Activated CD8-positive, alpha-beta memory T cell treated with anti-CD3 and anti-CD28 coated beads, Interleukin-2, amount 50 U/mL, for 4 hours (primary cell): ENCODE data around the gene RBFOX2.
"Not testable (repeated sequence)": the region's sequence is repeated elsewhere in the genome, so short reads cannot be mapped to it uniquely, and the experiment has no call there.

Experiments used
- DNase-seq: peaks from one replicate; pipeline ENCODE4 v3.0.0-alpha.2; 2020

The RBFOX2 gene

GRCh38 chr22:35806668-35807067 lies 222.0 kb downstream of the RBFOX2 start:
- not testable (repeated sequence) for DNase-seq

- no peak for DNase-seq
Measured at GRCh38 chr22:35805466-35805865, 223.2 kb downstream of the RBFOX2 start.

GRCh38 chr22:35804421-35804820 lies 224.2 kb downstream of the RBFOX2 start:
- DNase-seq = no peak

GRCh38 chr22:35802885-35803284 lies 225.7 kb downstream of the RBFOX2 start:
- DNase-seq = no peak

- DNase-seq = not testable (repeated sequence)
Measured at GRCh38 chr22:35801301-35801700, 227.3 kb downstream of the RBFOX2 start.

GRCh38 chr22:35799150-35799549 lies 229.5 kb downstream of the RBFOX2 start:
- no peak for DNase-seq

- no peak for DNase-seq
Measured at GRCh38 chr22:35797411-35797810, 231.2 kb downstream of the RBFOX2 start.

GRCh38 chr22:35795476-35795875 lies 233.1 kb downstream of the RBFOX2 start:
- DNase-seq = no peak

- no peak for DNase-seq
Measured at GRCh38 chr22:35792506-35792905, 236.1 kb downstream of the RBFOX2 start.

GRCh38 chr22:35791788-35792187 lies 236.8 kb downstream of the RBFOX2 start:
- not testable (repeated sequence) for DNase-seq

GRCh38 chr22:35785181-35785923 lies 243.3 kb downstream of the RBFOX2 start:
- no peak for DNase-seq

- DNase-seq = no peak
Measured at GRCh38 chr22:35784633-35785032, 244.0 kb downstream of the RBFOX2 start.

- no peak for DNase-seq
Measured at GRCh38 chr22:35783943-35784614, 244.5 kb downstream of the RBFOX2 start.

- no peak for DNase-seq
Measured at GRCh38 chr22:35782504-35782903, 246.1 kb downstream of the RBFOX2 start.

GRCh38 chr22:35781898-35782297 lies 246.7 kb downstream of the RBFOX2 start:
- no peak for DNase-seq

- DNase-seq = no peak
Measured at GRCh38 chr22:35777335-35777975, 251.2 kb downstream of the RBFOX2 start.

- no peak for DNase-seq
Measured at GRCh38 chr22:35775339-35775738, 253.3 kb downstream of the RBFOX2 start.

- no peak for DNase-seq
Measured at GRCh38 chr22:35769974-35770373, 258.6 kb downstream of the RBFOX2 start.

GRCh38 chr22:35766654-35767580 lies 261.7 kb downstream of the RBFOX2 start:
- no peak for DNase-seq

GRCh38 chr22:35761037-35761436 lies 267.6 kb downstream of the RBFOX2 start:
- no peak for DNase-seq

GRCh38 chr22:35758394-35758793 lies 270.2 kb downstream of the RBFOX2 start:
- no peak for DNase-seq

- DNase-seq = no peak
Measured at GRCh38 chr22:35756722-35757121, 271.9 kb downstream of the RBFOX2 start.

- no peak for DNase-seq
Measured at GRCh38 chr22:35754761-35755160, 273.9 kb downstream of the RBFOX2 start.
